SU-DHL-6 (cell line): ENCODE results near the gene PTTG1IP2.

Experiments
- H2AFZ ChIP-seq: fragments of 200-600 bp; sonication (generic); 2 replicates; pipeline ENCODE4 v1.6.1; 2014; ENCODE audit warnings: low read depth, mild to moderate bottlenecking, moderate library complexity, mixed read lengths, antibody characterized with exemption, low read length; ENCODE audit not compliant: severe bottlenecking
- H3F3A ChIP-seq: fragments of 200-600 bp; shearing (Covaris generic); 2 replicates; pipeline ENCODE4 v1.6.0; 2016; ENCODE audit warnings: antibody characterized with exemption, mild to moderate bottlenecking; ENCODE audit not compliant: insufficient read depth
- H3K27ac ChIP-seq: fragments of 200-600 bp; sonication (generic); 2 replicates; pipeline ENCODE4 v1.5.1; 2016; ENCODE audit warnings: low read depth, mild to moderate bottlenecking, low read length, moderate library complexity, mixed read lengths
- H3K27me3 ChIP-seq: fragments of 200-600 bp; sonication (generic), shearing (Covaris generic); 2 replicates; pipeline ENCODE4 v1.6.0; 2014; ENCODE audit warnings: mild to moderate bottlenecking, low read length
- H3K36me3 ChIP-seq: fragments of 200-600 bp; sonication (generic); 2 replicates; pipeline ENCODE4 v1.6.1; 2014; ENCODE audit warnings: mild to moderate bottlenecking, low read length, mixed read lengths
- H3K4me2 ChIP-seq: fragments of 300-600, 200-600 bp; shearing (Covaris generic), sonication (generic); 2 replicates; pipeline ENCODE4 v1.6.0; 2014; ENCODE audit warnings: low read length, low read depth, mild to moderate bottlenecking; ENCODE audit not compliant: poor library complexity, severe bottlenecking
- H3K4me3 ChIP-seq: fragments of 200-600 bp; sonication (generic); 2 replicates; pipeline ENCODE4 v1.5.1; 2014; ENCODE audit warnings: antibody characterized with exemption, low read length, mild to moderate bottlenecking, mixed read lengths; ENCODE audit not compliant: insufficient read depth, poor library complexity, severe bottlenecking
- H3K79me2 ChIP-seq: fragments of 200-600 bp; sonication (generic); 2 replicates; pipeline ENCODE4 v1.6.1; 2014; ENCODE audit warnings: mild to moderate bottlenecking, low read length, moderate library complexity; ENCODE audit not compliant: insufficient read depth
- H3K9ac ChIP-seq: fragments of 200-600 bp; sonication (generic); 2 replicates; pipeline ENCODE4 v1.7.0; 2014; ENCODE audit warnings: mild to moderate bottlenecking, low read length
- H3K9me2 ChIP-seq: fragments of 200-600 bp; sonication (generic); replicated peaks from 2 replicates; pipeline ENCODE4 v1.6.1; 2014; ENCODE audit warnings: low read length; ENCODE audit not compliant: insufficient read depth
- H3K9me3 ChIP-seq: fragments of 200-600 bp; sonication (generic); 2 replicates; pipeline ENCODE4 v1.6.1; 2014; ENCODE audit warnings: low read length, mixed read lengths; ENCODE audit not compliant: insufficient read depth
- H4K20me1 ChIP-seq: fragments of 200-600 bp; sonication (generic); 2 replicates; pipeline ENCODE4 v1.6.1; 2014; ENCODE audit warnings: low read depth, mild to moderate bottlenecking, antibody characterized with exemption, low read length, moderate library complexity, mixed read lengths
- CTCF ChIP-seq: fragments of 200-600 bp; sonication (generic); IDR thresholded peaks from one replicate; pipeline ENCODE4 v1.5.1; 2017; ENCODE audit warnings: antibody characterized with exemption, mild to moderate bottlenecking, low read length, moderate library complexity; ENCODE audit not compliant: insufficient read depth, poor library complexity, severe bottlenecking
- EZH2phosphoT487 ChIP-seq: fragments of 200-600 bp; sonication (generic), shearing (Covaris generic); conservative IDR thresholded peaks from 2 replicates; pipeline ENCODE4 v1.6.1; 2018; ENCODE audit warnings: mild to moderate bottlenecking, antibody characterized with exemption, low read length, moderate library complexity, mixed read lengths

PTTG1IP2 gene

DNA sequence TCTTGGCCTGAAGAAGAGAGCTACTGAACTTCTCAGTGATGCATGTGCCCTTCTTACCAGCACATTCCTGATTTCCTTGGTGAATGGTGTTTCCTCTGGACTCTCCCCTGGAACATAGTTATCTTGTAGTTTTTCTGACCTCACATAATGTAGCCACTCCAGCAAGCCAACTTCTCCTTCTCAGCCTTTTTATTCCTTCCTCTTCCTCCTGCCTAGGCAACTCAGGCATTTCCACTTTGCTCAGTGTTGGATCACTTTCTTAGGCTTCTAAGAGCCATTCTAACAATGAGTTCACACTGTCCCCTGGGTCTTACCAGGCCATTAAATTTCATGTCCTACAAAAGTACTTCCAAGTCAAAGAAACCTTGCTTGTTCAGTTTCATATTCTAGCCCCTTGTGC, 3.6 kb upstream of the PTTG1IP2 start:
- Histone ChIP-seq H3K4me3 (no peak overlapping the region), H4K20me1 (no peaks in the 10 kb centered on the region), H3K79me2 (no peaks in the 10 kb centered on the region), H3K27me3 (no peaks in the 10 kb centered on the region), H3K27ac (no peak overlapping the region), H3K9me3 (peaks cover 14% of the 10 kb centered on the region; the same call in 1 of the 2 replicates), H3F3A (no peaks in the 10 kb centered on the region), H3K9me2 (no peaks in the 10 kb centered on the region), H3K9ac (no peak overlapping the region), H2AFZ (no peak overlapping the region), H3K36me3 (no peaks in the 10 kb centered on the region), H3K4me2 (no peak overlapping the region)
- TF ChIP-seq CTCF (no peak), EZH2phosphoT487 (no peak)

DNA sequence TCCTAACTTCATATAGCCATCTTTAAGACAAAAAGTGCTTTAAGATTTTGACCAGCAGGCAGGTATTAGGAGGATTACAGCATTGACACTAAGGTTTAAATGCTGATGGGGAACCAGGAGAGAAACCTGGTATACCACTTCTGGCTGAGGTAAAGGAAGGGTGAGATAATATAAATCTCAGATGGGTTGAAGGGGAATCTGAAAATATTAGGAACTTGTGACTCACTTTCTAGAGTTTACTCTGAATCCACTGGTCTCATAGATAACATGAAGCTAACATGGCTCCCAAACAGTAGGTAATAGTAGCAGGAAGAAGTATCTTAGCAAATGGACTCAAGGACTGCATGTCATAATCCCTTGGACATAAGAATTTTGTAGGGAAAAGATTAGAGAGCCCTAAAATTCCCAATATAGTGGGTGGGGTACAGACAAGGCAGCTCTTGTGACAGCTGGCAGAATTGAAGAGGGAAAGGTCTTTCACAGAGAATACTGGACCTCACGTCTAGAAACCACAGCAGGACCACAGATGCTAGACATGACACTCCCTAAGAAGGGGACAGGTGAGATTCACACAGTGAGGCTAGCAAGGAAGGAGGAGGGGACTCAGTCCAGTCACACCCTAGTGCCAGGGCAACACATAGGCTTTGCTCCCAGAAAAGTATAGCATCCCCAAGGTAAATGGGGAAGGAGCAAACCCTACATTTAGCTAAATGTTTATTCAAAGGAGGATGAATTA, 3.5 kb downstream of the PTTG1IP2 start:
- Histone ChIP-seq H3K9me3 (no peaks in the 10 kb centered on the region), H3K27me3 (no peaks in the 10 kb centered on the region), H3K9ac (no peak overlapping the region), H3K9me2 (no peaks in the 10 kb centered on the region), H3K36me3 (no peaks in the 10 kb centered on the region), H2AFZ (no peak overlapping the region), H3K4me2 (no peak overlapping the region), H3K4me3 (no peak overlapping the region), H3K79me2 (no peaks in the 10 kb centered on the region), H3K27ac (no peak overlapping the region), H3F3A (no peaks in the 10 kb centered on the region), H4K20me1 (no peaks in the 10 kb centered on the region)
- no peak for TF ChIP-seq EZH2phosphoT487
- no peak for TF ChIP-seq CTCF

GRCh38 chr7:90473814-90474213, 4.4 kb downstream of the PTTG1IP2 start:
- no peak for TF ChIP-seq CTCF
- no peak overlapping the region for H3K9ac ChIP-seq
- H3K27me3 ChIP-seq: no peaks in the 10 kb centered on the region
- no peak overlapping the region for H3K4me2 ChIP-seq
- H3K4me3 ChIP-seq: no peak overlapping the region
- H3K27ac ChIP-seq: no peak overlapping the region
- no peaks in the 10 kb centered on the region for H3K36me3 ChIP-seq
- no peak overlapping the region for H2AFZ ChIP-seq
- no peaks in the 10 kb centered on the region for H3K79me2 ChIP-seq
- no peaks in the 10 kb centered on the region for H3F3A ChIP-seq
- H4K20me1 ChIP-seq: no peaks in the 10 kb centered on the region
- H3K9me2 ChIP-seq: no peaks in the 10 kb centered on the region
- no peaks in the 10 kb centered on the region for H3K9me3 ChIP-seq
